Pulmonary artery endothelial cell (primary cell): Measurements from ENCODE around the gene TCF4. TPM values are rescaled to one million over a fixed set of nuclear protein-coding genes. Genes with fewer than 3 reads are reported as not detected.

Experiments
- DNase-seq: peaks from one replicate; pipeline ENCODE4 v3.0.0-alpha.2; 2011; ENCODE audit warnings: low read depth, low spot score
- total RNA-seq: library from RNA; depleted of rRNA; stranded (reverse); fragments of >200 nt; gene quantifications from 2 replicates; pipeline ENCODE4 v1.2.3, GENCODE V29; 2014

The TCF4 gene
- total RNA-seq, 1 donor from 2014 or later = 339 TPM

DNA sequence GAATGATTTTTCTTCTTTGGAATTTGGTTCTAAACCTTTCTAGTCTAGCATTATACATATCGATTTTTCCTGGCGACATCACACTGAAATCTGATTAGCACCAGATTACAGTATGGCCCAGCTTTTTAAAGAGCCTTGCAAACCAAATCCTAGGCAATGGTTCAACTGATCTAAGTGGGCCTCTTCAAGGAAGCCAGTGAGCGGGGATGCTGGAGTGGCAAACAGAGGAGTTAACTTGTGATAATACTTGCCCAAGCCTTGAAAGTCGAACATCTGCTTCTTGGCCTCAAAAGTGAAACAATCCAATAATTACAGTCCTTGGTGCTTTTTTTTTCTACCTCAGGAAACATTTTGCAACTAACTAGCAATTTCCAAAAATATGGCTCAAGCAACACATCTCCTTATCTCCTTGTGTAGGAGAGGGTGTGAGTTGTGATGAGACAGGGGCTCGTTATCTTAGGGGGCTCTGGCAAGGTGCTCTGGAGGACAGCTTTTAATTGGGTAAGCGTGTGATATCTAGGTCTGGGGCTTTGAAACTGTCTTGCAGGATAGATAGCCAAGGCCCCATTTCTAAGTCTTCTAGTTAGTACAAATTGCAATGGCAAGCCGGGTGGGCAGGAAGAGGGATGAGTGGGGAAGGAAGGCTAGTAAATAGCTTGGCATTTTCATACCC is 388.6 kb downstream of the TCF4 start:
- DNase-seq = no peak

DNA sequence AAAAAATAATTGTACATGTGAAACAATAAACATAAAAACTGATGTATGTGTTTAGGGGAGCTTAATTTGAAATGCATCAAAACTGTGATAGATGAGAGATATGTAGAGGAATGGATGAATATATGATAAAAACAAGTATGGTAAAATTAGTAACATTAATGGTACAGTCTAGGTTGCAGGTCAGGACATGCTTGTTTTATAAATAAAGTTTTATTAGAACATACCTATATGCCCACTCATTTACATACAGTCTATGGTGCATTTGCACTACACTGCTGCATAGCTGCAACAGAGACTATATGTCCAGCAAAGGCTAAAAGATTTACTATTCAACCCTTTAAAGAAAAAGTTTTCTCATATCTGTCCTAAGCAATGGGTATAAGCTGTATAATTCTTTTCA is 392.1 kb downstream of the TCF4 start:
- DNase-seq = no peak

DNA sequence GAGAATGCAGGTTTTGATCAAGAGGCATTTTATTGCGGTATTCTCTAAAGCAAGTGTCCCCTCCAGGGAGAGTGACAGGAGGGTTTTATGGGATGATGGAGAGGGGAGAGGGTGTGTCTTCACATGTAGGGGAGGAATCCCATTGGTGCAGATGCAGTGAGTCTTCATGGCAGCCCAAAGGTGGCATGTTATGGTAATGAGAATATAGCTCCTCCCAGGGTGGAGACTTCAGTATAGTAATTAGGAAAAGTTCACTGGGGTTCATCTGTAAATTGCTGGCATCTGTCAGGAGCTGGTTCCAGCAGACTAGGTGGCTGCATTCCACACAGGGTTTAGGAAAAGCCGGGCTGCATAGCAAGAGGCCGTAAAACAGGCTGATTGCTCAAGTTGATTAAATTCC is 398.0 kb downstream of the TCF4 start:
- DNase-seq = no peak

GRCh38 chr18:55186588-55186987 is 401.4 kb downstream of the TCF4 start:
- no peak for DNase-seq

DNA sequence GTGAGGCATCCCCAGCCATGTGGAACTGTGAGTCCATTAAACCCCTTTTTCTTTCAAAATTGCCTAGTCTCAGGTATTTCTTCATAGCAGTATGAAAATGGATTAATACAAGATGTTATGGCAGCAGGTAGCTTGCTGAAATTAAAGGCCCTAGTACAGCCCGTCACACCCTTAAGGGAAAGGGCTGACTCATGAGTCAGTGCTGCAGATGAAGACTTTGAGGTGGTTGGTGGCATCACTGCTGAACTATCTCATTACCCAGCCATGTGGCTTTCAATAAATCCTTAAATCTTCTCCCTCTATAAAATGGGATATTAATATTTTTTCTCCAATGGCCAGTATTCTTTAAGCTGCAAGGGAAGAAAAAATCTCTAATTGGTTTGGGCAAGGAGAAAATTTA is 402.6 kb downstream of the TCF4 start:
- DNase-seq = no peak

DNA sequence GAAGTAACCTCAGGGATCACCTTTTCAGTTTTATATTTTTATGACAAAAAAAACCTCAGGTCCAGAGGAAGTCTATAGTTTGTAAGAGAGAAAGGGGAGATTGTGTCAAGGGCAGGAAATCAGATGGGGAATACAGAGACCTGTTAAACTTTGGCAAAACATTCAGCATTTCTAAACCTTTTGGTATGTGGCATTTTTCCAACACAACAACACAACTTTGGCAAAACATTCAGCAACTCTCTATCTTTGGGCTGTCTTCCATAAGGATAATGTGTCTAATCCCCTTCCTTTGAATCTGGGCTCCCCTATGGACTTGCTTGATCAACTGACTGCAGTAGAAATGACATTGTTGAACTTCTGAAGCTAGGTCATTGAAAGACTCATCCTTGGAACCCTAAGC is 408.2 kb downstream of the TCF4 start:
- DNase-seq = no peak

- no peak for DNase-seq
Observed at GRCh38 chr18:55179425-55179824, 408.6 kb downstream of the TCF4 start.

GRCh38 chr18:55173291-55173690 is 414.7 kb downstream of the TCF4 start:
- no peak for DNase-seq
